ENCODE data around the gene RPL18A. TPM values are rescaled to one million over a fixed set of nuclear protein-coding genes. Genes with fewer than 3 reads are reported as not detected.

Gene RPL18A
- total RNA-seq, 6 experiments from 2014 or later, result 1,774 to 2,038 (median 1,892) TPM

DNA sequence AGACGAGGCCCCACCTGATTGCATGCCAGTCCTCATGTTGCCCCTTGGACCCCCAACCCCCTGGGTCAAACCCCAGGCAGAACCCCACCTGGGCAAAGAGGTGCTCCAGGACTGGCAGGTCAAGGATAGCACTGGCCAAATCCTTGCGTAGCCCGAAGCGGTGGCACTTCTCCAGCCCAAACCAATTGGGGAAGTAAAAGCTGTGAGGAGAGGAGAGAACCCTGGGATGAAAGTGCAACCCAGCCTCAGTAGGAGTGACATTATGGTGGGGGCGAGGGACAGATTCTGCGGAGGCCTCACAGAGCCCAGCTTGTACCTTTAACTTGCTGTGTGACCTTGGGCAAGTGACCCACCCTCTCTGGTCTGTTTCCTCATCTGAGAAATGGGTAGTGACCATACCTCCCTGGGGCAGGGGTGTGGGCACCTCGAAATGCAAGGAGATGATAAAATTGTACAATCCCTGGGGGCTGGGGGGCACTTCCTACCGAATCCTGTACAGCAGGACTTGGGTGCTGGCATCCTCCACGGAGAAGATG is 16.4 kb upstream of the RPL18A start:
- Mint-ChIP-seq H3K9me3 (no peaks in the 10 kb centered on the region), H3K36me3 (ENCODE audit: low read depth) (no peaks in the 10 kb centered on the region), H3K4me3 (no peak overlapping the region), H3K27me3 (ENCODE audit: insufficient read depth) (peaks cover 5% of the 10 kb centered on the region), H3K4me1 (ENCODE audit: low read depth) (no peaks in the 10 kb centered on the region; the same call in 1 of the 2 replicates), H3K27ac (no peak overlapping the region)
- TF ChIP-seq, protein P1, sequence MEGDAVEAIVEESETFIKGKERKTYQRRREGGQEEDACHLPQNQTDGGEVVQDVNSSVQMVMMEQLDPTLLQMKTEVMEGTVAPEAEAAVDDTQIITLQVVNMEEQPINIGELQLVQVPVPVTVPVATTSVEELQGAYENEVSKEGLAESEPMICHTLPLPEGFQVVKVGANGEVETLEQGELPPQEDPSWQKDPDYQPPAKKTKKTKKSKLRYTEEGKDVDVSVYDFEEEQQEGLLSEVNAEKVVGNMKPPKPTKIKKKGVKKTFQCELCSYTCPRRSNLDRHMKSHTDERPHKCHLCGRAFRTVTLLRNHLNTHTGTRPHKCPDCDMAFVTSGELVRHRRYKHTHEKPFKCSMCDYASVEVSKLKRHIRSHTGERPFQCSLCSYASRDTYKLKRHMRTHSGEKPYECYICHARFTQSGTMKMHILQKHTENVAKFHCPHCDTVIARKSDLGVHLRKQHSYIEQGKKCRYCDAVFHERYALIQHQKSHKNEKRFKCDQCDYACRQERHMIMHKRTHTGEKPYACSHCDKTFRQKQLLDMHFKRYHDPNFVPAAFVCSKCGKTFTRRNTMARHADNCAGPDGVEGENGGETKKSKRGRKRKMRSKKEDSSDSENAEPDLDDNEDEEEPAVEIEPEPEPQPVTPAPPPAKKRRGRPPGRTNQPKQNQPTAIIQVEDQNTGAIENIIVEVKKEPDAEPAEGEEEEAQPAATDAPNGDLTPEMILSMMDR (IDR thresholded peaks at IDR 0.05), result no peak
- DNase-seq, result no peak

DNA sequence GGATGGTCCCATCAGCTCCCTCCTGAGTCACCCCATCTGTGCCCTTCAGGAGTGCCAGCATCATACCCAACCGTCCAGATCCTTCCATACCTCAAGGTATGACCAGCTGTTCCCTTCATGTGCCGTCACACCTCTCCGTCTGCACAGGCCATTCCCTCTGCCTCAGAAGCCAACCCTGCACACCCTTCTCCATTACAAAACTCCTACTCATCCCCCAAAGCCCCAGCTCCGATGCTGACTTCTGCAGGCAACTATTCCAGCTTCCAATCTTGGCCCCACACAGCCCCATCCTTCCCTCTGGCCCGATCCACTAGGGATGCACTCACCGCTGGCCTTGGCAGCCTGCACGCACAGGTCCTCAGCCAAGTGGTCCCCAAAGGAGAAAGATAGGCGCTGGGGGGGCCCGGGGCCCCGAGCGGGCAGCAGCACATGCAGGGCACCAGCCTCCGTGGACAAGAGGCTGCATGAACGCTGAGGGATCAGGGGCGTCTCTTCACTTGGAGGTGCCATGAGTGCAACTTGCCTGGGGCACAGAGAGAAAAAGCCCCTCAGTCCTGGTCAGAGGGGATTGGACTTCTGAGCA is 15.7 kb upstream of the RPL18A start:
- Mint-ChIP-seq H3K36me3 (ENCODE audit: low read depth) (no peaks in the 10 kb centered on the region), H3K27me3 (ENCODE audit: insufficient read depth) (peaks cover 3% of the 10 kb centered on the region), H3K4me1 (ENCODE audit: low read depth) (no peaks in the 10 kb centered on the region; the same call in 1 of the 2 replicates), H3K9me3 (no peaks in the 10 kb centered on the region), H3K27ac (no peak overlapping the region), H3K4me3 (no peak overlapping the region)
- no peak for DNase-seq
- TF ChIP-seq, protein P1 (IDR thresholded peaks at IDR 0.05), result no peak

DNA sequence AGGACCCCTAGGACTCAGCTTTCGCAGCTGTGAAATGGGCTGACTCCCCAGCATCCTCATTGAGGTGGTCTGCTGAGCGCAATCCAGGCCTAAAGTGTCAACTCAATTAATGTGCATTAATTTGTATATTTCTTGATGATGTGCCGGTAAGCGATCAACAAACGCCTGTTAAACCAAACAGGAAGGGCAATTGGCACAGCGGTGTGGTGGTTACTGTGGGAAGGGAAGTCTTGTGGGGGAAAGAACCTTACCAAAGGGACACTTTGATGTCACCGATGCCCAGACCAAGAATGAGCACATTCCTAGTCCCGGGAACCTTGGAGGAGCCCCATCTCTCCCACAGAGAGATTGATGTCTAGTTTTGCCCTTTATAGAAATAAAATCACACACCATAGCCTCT is 13.6 kb upstream of the RPL18A start:
- Mint-ChIP-seq H3K9me3 (no peaks in the 10 kb centered on the region), H3K27me3 (ENCODE audit: insufficient read depth) (peaks cover 3% of the 10 kb centered on the region), H3K4me1 (ENCODE audit: low read depth) (peaks cover 10% of the 10 kb centered on the region), H3K27ac (no peak overlapping the region), H3K36me3 (ENCODE audit: low read depth) (no peaks in the 10 kb centered on the region), H3K4me3 (no peak overlapping the region; the same call in 1 of the 2 replicates)
- TF ChIP-seq, protein P1 (IDR thresholded peaks at IDR 0.05), result no peak
- DNase-seq, result no peak

DNA sequence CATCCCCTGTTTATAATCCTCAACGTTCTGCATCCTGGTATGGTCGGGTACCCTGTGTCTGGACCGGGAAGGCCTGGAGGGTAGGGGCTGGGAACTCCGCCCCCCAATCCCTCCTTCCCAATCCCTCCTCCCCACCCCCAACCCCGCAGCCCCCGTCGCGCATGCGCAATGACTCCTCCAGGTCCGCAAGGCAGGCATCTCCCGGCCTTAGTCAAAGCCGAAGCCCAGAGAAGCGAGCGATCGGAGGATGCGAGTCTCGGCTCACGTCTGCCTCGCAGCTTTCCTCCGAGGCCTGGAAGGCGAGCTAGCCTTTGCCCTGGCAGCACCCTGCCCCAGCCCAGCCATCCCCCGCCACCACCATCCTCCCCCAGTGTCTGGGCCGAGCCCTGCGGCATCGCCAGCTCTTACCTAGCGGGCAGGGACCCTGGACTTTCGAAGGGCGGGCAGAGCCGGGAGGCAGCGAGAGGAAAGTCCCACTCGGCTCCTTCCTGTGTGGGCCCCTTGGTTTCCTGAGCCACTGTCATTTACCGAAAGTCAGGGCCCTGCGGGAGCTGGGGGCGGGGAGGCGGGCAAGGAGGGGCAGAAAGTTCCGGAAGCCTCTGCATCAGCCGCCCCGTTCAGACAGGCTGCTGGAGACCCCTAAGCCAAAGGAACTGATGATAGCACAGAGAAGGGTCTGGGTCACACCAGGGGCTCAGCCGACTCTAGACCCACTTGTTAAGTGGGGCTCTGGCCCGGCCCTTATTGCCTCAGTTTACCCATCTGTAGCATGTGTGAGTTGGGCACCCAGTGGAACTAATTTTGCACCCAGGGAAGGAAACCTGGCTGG is 12.0 kb upstream of the RPL18A start, which contains the start of gene JAK3:
Gene JAK3, minus strand, starts transcription at position 445 of the 829 bp plus-strand sequence. CDS start 3,565 bp downstream, outside the sequence.
- no peak for DNase-seq
- Mint-ChIP-seq H3K4me1 (ENCODE audit: low read depth) (peaks cover 10% of the 10 kb centered on the region), H3K36me3 (ENCODE audit: low read depth) (no peaks in the 10 kb centered on the region), H3K27ac (peak within 1 kb of the TSS; percentile 57), H3K4me3 (peak within 1 kb of the TSS; percentile 52), H3K9me3 (no peaks in the 10 kb centered on the region), H3K27me3 (ENCODE audit: insufficient read depth) (peaks cover 5% of the 10 kb centered on the region)
- TF ChIP-seq, protein P1 (IDR thresholded peaks at IDR 0.05), result no peak

DNA sequence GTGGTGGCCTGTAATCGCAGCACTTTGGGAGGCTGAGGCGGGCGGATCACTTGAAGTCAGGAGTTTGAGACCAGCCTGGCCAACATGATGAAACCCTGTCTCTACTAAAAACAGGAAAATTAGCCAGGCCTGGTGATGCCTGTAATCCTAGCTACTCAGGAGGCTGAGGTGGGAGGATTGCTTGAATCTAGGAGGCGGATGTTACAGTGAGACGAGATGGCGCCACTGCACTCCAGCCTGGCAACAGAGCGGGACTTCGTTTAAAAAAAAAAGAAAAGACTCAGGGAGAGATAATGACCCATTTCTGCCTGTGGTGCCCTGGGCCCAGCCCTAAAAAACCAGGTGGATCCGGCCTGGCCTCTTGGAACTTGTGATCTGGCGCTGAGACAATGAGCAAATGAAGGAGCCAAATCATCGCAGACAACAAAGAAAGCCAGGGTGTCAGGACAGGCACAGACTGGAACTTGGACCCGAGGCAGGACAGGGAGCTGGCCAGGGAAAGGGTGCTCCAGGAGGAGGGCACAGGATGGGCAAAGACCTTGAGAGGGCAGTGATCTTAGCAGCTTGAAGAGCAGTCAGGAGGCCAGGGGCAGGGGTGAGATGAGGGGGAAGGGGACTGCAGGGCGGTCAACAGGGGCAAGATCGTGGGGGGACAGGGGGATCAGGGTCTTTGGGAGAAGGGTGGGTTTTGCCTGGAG is 11.0 kb upstream of the RPL18A start:
- no peaks in the 10 kb centered on the region for H3K9me3 Mint-ChIP-seq
- peak overlapping the region; percentile 37; the same call in 1 of the 2 replicates for H3K27ac Mint-ChIP-seq
- H3K4me1 Mint-ChIP-seq (ENCODE audit: low read depth), result peaks cover 10% of the 10 kb centered on the region
- DNase-seq, result no peak
- H3K36me3 Mint-ChIP-seq (ENCODE audit: low read depth), result no peaks in the 10 kb centered on the region
- H3K4me3 Mint-ChIP-seq, result no peak overlapping the region
- peaks cover 5% of the 10 kb centered on the region for H3K27me3 Mint-ChIP-seq (ENCODE audit: insufficient read depth)
- TF ChIP-seq, protein P1 (IDR thresholded peaks at IDR 0.05), result no peak
